Measurements from ENCODE around the gene ASTN2.

The ASTN2 gene

DNA sequence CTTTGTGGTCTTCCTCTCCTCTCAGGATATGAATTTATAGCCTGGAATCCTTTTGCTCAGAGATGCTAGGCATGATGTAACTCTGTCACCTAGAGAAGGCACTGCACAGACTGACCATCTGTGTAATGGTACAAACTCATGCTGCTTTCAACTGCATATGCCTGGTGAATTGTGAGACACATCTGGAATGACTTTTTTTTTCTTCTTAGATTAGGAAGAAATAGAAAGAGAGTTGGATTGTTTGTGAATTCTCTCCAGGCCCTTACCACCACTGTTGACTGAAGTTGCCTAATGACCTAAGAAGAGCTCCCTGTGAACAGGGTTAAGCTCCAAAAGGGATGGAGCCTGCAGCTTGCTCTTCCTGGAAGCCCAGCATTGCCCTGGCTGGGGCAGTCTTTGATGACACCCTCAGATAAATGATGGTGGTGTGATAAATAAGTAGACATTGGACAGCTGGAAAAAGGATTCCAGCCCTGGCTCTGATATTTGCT lies 775.6 kb downstream of the ASTN2 start:
- TF ChIP-seq GATA1 (IDR thresholded peaks at IDR 0.05; ENCODE audit: low read depth, low read length), result no peak
- no peak for TF ChIP-seq POLR2A (IDR thresholded peaks at IDR 0.05; ENCODE audit: low read length)
- DNase-seq, result no peak

DNA sequence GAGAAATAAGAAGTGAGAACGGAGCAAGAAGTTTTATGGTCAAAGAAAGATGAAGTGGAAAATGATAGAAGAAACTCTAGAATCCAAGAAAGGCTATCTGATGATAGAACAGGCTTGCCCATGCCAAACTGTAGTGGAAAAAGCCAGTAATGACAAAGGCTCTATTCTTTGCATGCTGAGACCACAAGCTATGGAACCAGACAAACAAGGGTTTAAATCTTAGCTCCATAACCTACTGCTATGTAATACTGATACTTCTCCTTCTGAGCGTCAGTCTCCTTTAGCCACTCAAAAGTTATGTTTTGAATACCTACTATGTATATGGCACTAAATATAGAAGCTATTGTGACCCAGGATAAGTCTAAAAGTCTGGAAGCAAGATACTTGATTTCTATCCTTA lies 778.9 kb downstream of the ASTN2 start:
- DNase-seq, result no peak
- no peak for TF ChIP-seq POLR2A (IDR thresholded peaks at IDR 0.05; ENCODE audit: low read length)
- TF ChIP-seq GATA1 (IDR thresholded peaks at IDR 0.05; ENCODE audit: low read depth, low read length), result no peak

DNA sequence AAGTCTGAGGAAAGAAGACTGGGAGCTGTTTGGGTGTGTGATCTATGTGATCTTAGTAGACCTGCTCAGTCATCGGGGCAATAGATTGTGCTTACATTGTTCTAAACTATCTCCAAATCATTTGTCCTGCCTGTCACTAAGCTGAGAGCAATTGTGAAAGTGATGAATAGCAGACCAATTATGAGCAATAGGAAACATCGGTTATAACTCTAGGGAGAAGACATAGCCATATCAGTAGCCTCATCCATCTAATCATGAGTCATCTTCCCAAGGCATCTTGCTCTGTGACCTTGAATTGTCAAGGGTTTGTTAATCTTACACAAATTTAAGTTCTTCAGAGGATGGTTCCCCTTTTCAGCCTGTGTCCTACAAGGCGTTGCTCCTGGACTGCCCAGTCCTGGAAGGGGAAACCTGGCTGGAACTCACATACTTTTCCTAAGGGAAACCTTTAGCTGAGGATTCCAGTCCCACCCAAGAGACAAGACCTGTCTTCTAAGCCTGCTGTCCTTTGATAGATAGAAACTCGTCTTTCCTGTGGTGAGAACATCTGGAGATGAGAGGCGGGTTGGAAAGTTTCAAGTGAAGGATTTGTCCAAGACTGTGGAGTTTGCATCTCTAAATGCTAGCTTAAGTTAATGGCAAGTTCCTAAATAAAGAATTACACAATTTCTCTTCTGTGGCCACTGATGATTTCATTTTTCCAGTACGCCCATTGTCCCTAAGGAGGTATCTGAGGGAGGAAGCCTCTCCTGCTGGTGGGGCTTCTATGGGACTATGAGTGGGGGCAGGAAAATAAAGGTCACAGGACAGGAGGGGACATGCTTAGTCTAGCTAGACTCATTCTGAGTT lies 781.6 kb downstream of the ASTN2 start:
- no peak for DNase-seq
- TF ChIP-seq POLR2A (IDR thresholded peaks at IDR 0.05; ENCODE audit: low read length) (no peak), GATA1 (IDR thresholded peaks at IDR 0.05; ENCODE audit: low read depth, low read length) (no peak)

DNA sequence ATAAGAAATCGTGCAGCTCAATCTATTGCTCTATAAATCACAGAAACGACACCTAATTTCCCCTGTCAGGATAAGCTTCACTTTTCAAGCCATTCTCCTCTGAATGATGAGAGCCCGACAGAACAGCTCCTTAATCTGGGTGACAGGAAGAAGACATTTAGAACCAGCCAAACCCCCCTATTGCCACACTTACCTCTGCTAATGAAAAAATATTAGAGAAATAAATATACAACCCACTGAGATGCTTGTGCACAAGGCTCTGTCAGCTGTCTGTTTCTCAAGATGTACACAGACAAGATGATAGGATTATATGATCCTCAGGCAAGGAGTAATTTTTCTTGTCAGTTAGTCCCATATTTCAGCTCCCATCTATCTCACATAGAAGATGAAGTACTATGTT lies 785.2 kb downstream of the ASTN2 start:
- TF ChIP-seq POLR2A (IDR thresholded peaks at IDR 0.05; ENCODE audit: low read length), result no peak
- no peak for TF ChIP-seq GATA1 (IDR thresholded peaks at IDR 0.05; ENCODE audit: low read depth, low read length)
- DNase-seq, result no peak

GRCh38 chr9:116628716-116629115 lies 786.1 kb downstream of the ASTN2 start:
- TF ChIP-seq POLR2A (IDR thresholded peaks at IDR 0.05; ENCODE audit: low read length), result no peak
- no peak for TF ChIP-seq GATA1 (IDR thresholded peaks at IDR 0.05; ENCODE audit: low read depth, low read length)

DNA sequence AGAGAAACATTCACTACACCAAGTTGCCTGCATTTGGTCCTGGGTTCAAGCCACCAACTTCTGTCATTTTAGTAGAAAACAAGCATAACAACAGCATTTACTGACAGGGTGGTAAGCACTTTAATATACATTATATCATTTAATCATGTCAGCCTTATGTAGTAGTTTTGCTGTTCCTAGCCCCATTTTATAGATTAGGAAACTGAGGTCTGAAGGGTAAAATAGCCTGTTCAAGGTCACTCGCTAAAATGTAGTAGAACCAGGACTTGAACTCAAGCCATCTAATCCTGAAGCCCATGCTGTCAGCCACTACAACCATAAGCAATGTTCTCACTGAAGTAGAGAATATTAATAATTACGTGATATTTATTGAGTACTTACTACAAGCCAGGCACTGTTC lies 787.4 kb downstream of the ASTN2 start:
- TF ChIP-seq POLR2A (IDR thresholded peaks at IDR 0.05; ENCODE audit: low read length) (no peak), GATA1 (IDR thresholded peaks at IDR 0.05; ENCODE audit: low read depth, low read length) (no peak)
- DNase-seq, result no peak

More at GRCh38 chr9:116628716-116629115, 786.1 kb downstream of the ASTN2 start:
- no peak for DNase-seq

DNA sequence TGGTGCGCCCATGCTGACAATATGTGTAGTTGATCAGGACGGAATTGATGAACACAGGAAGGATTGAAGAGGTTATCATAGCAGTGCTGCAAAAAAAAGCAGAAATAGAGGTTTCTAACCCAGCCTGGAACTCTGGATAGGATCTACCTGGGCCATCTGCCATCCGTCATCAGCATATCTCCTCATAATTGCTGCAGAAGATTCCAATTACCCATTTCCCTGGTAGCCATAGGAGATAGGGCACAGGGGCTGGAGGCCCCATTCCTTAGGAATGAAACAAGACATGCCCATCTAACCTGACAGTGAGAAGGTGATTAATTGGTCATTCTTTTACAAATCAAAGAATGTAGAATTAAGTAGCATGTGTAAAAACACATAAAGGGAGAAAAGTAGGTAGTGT lies 788.1 kb downstream of the ASTN2 start:
- no peak for DNase-seq
- no peak for TF ChIP-seq GATA1 (IDR thresholded peaks at IDR 0.05; ENCODE audit: low read depth, low read length)
- no peak for TF ChIP-seq POLR2A (IDR thresholded peaks at IDR 0.05; ENCODE audit: low read length)

DNA sequence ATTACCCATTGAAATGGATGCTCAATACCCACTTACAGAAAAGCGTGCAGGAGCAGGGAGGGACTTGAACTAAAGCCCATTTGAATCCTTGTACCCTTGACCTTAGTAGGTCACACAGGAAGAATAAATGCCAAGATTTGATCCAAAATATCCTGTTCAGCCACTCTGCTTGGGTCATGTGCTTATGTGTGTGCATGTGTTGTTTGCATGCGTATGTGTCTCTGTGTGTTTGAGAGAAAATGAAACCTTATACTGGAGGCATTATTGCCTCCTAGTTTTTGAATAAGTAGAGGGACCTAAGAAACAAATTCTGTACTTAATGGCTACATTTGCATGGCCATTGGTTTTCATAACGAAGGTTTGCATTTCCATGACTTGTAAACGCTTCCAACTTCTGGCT lies 791.1 kb downstream of the ASTN2 start:
- no peak for TF ChIP-seq POLR2A (IDR thresholded peaks at IDR 0.05; ENCODE audit: low read length)
- no peak for TF ChIP-seq GATA1 (IDR thresholded peaks at IDR 0.05; ENCODE audit: low read depth, low read length)
- DNase-seq, result no peak

DNA sequence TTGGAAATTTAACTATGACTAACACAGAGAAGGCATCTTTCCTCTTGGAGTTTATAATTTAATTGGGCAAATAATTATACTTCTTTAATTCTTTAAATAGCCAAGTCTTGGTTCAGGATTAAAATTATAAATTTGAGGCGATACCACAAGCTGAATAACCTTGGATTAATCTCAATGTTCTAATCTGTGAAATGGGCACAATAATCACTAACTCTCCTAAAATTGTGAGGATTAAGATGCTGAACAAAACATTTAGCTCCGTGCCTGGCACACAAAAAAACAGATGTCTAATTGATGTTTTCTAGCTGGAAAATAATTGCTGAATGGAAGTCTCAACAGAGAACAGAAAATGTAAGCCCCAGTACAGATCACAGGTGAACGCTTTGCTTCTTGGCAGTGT lies 797.5 kb downstream of the ASTN2 start:
- DNase-seq, result no peak
- no peak for TF ChIP-seq GATA1 (IDR thresholded peaks at IDR 0.05; ENCODE audit: low read depth, low read length)
- no peak for TF ChIP-seq POLR2A (IDR thresholded peaks at IDR 0.05; ENCODE audit: low read length)

DNA sequence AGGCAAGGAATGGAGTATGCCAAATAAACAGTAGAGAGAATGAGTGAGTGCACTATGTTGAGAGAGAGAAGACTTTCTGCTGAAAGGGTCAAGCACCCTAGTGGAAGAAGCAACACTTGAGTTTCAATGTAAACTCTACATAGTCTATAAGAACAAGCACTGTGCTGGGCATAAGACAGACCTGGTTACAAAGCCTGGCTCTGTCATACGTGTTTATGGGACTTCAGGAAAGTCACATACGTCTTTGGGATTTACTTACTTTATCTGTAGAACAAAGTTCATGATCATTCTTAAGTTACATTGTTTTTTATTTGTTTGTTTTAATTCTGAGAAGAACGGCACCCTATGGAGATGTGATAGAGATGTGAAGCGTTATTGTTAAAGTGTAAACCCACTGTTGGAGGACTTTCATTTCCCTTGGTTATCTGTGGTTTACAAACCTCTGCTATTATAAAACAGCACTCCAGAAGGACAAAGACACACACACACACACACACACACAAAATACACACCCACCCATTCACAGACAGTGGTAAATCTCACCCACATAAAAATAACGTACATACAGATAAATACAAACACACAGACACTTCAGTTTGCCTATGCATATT lies 798.4 kb downstream of the ASTN2 start:
- DNase-seq, result no peak
- TF ChIP-seq POLR2A (IDR thresholded peaks at IDR 0.05; ENCODE audit: low read length), result no peak
- no peak for TF ChIP-seq GATA1 (IDR thresholded peaks at IDR 0.05; ENCODE audit: low read depth, low read length)

- no peak for TF ChIP-seq GATA1 (IDR thresholded peaks at IDR 0.05; ENCODE audit: low read depth, low read length)
- TF ChIP-seq POLR2A (IDR thresholded peaks at IDR 0.05; ENCODE audit: low read length), result no peak
These were observed 806.8 kb downstream of the ASTN2 start for GRCh38 chr9:116608064-116608463.

GRCh38 chr9:116605904-116606341 lies 808.9 kb downstream of the ASTN2 start:
- no peak for TF ChIP-seq POLR2A (IDR thresholded peaks at IDR 0.05; ENCODE audit: low read length)
- TF ChIP-seq GATA1 (IDR thresholded peaks at IDR 0.05; ENCODE audit: low read depth, low read length), result no peak
- DNase-seq, result no peak

More at GRCh38 chr9:116608064-116608463, 806.8 kb downstream of the ASTN2 start:
- no peak for DNase-seq

DNA sequence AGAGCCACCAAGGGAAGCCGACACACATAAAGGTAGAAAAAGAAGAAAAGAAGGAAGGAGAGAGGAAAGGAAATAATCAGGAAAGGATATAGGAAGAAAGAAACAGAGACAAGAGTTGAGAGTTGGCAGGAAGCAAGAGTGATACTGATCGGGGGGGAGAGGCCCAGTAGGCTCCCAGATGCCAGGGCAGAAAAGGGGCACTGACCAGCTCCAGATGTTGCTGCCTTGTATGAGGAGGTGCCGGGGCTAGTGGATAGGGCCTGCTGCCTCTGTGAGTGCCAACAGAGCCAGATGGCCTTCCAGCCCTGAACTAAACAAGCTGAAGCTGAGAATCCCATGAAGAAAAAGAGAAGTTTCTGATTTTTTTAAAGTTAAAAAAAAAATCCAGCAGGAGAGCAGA lies 809.8 kb downstream of the ASTN2 start:
- no peak for TF ChIP-seq POLR2A (IDR thresholded peaks at IDR 0.05; ENCODE audit: low read length)
- TF ChIP-seq GATA1 (IDR thresholded peaks at IDR 0.05; ENCODE audit: low read depth, low read length), result no peak
- DNase-seq, result no peak

- TF ChIP-seq GATA1 (IDR thresholded peaks at IDR 0.05; ENCODE audit: low read depth, low read length) (no peak), POLR2A (IDR thresholded peaks at IDR 0.05; ENCODE audit: low read length) (no peak)
- no peak for DNase-seq
These were observed 810.6 kb downstream of the ASTN2 start for GRCh38 chr9:116604251-116604650.

Data from erythroblast (primary cell).